ENCODE measurements around the gene PIK3R2. TPM values are rescaled to one million over a fixed set of nuclear protein-coding genes. Genes with fewer than 3 reads are reported as not detected.

Gene PIK3R2
- total and polyA plus RNA-seq, 2 of the 13 experiments (the other 11 are each of a cell fraction or from before 2014, with no cell fraction given) = 18.6 to 25.3 TPM

DNA sequence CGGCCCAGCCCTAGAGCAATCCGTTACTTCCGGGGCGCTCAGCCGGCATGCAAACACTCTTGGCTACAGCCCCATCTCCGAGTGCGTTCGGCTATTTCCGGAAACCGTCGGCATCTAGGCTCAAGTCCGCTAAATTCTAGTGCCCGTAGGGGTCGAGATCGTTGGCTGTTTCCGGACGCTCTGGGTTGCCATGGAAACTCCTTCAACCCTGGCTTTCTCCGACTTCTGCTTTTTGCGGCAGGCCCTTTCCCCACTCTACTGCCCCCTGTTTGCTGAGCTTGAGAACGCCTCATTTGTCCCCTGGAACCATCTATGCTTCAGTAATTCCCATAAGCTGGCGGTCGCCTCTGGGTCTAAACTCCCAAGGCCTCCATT is 534 bp upstream of the PIK3R2 start (continued):
- TF ChIP-seq ZHX2 (IDR thresholded peaks at IDR 0.05; ENCODE audit: low read depth) (no peak), ZHX2 (CRISPR knock-in tag; IDR thresholded peaks at IDR 0.05; ENCODE audit: borderline replicate concordance) (no peak), SMC3 (IDR thresholded peaks at IDR 0.05; ENCODE audit: low read length) (peak; percentile 53), NFATC3 (CRISPR knock-in tag; IDR thresholded peaks at IDR 0.05) (no peak), CTCF (CRISPR knock-in tag; IDR thresholded peaks at IDR 0.05) (peak; percentile 78), ZNF652 (CRISPR knock-in tag; IDR thresholded peaks at IDR 0.05; ENCODE audit: borderline replicate concordance, low read depth) (no peak), DMAP1 (CRISPR knock-in tag; IDR thresholded peaks at IDR 0.05) (no peak), ZNF468 (CRISPR knock-in tag; IDR thresholded peaks at IDR 0.05) (no peak), NFE2L1 (CRISPR knock-in tag; IDR thresholded peaks at IDR 0.05; ENCODE audit: borderline replicate concordance) (no peak), ARNT (IDR thresholded peaks at IDR 0.05) (no peak), ZNF350 (CRISPR knock-in tag; IDR thresholded peaks at IDR 0.05; ENCODE audit: borderline replicate concordance, low read depth) (peak; percentile 57; the same call in 1 of the 2 replicates), THRA (CRISPR knock-in tag; IDR thresholded peaks at IDR 0.05; ENCODE audit: borderline replicate concordance) (0 out of 2 replicates have a peak, but pooled peaks have one; percentile 14), HOXA3 (CRISPR knock-in tag; IDR thresholded peaks at IDR 0.05) (0 out of 2 replicates have a peak, but pooled peaks have one; percentile 16)
- TF ChIP-seq, protein P1, sequence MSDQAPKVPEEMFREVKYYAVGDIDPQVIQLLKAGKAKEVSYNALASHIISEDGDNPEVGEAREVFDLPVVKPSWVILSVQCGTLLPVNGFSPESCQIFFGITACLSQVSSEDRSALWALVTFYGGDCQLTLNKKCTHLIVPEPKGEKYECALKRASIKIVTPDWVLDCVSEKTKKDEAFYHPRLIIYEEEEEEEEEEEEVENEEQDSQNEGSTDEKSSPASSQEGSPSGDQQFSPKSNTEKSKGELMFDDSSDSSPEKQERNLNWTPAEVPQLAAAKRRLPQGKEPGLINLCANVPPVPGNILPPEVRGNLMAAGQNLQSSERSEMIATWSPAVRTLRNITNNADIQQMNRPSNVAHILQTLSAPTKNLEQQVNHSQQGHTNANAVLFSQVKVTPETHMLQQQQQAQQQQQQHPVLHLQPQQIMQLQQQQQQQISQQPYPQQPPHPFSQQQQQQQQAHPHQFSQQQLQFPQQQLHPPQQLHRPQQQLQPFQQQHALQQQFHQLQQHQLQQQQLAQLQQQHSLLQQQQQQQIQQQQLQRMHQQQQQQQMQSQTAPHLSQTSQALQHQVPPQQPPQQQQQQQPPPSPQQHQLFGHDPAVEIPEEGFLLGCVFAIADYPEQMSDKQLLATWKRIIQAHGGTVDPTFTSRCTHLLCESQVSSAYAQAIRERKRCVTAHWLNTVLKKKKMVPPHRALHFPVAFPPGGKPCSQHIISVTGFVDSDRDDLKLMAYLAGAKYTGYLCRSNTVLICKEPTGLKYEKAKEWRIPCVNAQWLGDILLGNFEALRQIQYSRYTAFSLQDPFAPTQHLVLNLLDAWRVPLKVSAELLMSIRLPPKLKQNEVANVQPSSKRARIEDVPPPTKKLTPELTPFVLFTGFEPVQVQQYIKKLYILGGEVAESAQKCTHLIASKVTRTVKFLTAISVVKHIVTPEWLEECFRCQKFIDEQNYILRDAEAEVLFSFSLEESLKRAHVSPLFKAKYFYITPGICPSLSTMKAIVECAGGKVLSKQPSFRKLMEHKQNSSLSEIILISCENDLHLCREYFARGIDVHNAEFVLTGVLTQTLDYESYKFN (CRISPR knock-in tag; conservative IDR thresholded peaks at IDR 0.05) = no peak; the same call in 1 of the 2 replicates
- TF ChIP-seq, protein P2, sequence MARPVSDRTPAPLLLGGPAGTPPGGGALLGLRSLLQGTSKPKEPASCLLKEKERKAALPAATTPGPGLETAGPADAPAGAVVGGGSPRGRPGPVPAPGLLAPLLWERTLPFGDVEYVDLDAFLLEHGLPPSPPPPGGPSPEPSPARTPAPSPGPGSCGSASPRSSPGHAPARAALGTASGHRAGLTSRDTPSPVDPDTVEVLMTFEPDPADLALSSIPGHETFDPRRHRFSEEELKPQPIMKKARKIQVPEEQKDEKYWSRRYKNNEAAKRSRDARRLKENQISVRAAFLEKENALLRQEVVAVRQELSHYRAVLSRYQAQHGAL (CRISPR knock-in tag; IDR thresholded peaks at IDR 0.05; ENCODE audit: not compliant biosample characterization) = no peak
- TF ChIP-seq, protein P3, sequence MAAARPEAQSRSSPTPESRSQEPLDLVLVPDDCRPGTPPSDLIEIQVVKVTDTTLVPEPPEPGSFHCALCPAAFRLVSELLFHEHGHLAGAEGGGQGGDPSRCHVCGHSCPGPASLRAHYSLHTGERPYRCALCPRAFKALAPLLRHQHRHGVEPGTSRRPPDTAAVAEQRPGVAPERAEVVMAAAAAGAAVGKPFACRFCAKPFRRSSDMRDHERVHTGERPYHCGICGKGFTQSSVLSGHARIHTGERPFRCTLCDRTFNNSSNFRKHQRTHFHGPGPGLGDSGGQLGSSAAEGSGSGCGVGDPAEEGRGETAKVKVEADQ (CRISPR knock-in tag; IDR thresholded peaks at IDR 0.05; ENCODE audit: borderline replicate concordance) = no peak; the same call in 1 of the 2 replicates
